NOMO-1 (cell line): ENCODE data around the gene YTHDF1.
"Not testable (repeated sequence)": the region's sequence is repeated elsewhere in the genome, so short reads cannot be mapped to it uniquely, and the experiment has no call there.

ENCODE experiments used
- DNase-seq, 2 experiments: peaks; one replicate each; lab custom pipeline; 2025; ENCODE audit not compliant: unreplicated experiment in 2 of 2; lab: John Stamatoyannopoulos, UW

The YTHDF1 gene

GRCh38 chr20:63159826-63160640 is 55.9 kb downstream of the YTHDF1 start:
- DNase-seq = no peak

GRCh38 chr20:63159251-63159650 is 56.7 kb downstream of the YTHDF1 start:
- not testable (repeated sequence) for DNase-seq

GRCh38 chr20:63158845-63159244 is 57.1 kb downstream of the YTHDF1 start:
- no peak for DNase-seq

- no peak for DNase-seq
Measured at GRCh38 chr20:63158352-63158751, 57.6 kb downstream of the YTHDF1 start.

- DNase-seq = not testable (repeated sequence)
Measured at GRCh38 chr20:63157431-63157830, 58.5 kb downstream of the YTHDF1 start.

GRCh38 chr20:63156221-63156671 is 59.7 kb downstream of the YTHDF1 start:
- no peak for DNase-seq

GRCh38 chr20:63155266-63156165 is 60.4 kb downstream of the YTHDF1 start:
- no peak for DNase-seq

- no peak for DNase-seq
Measured at GRCh38 chr20:63154395-63154794, 61.5 kb downstream of the YTHDF1 start.

GRCh38 chr20:63153254-63154221 is 62.4 kb downstream of the YTHDF1 start:
- no peak for DNase-seq

- DNase-seq = no peak
Measured at GRCh38 chr20:63152322-63153253, 63.3 kb downstream of the YTHDF1 start.

GRCh38 chr20:63151554-63152321 is 64.2 kb downstream of the YTHDF1 start:
- no peak for DNase-seq

- no peak for DNase-seq
Measured at GRCh38 chr20:63150911-63151531, 64.9 kb downstream of the YTHDF1 start.

- no peak for DNase-seq
Measured at GRCh38 chr20:63150391-63150898, 65.5 kb downstream of the YTHDF1 start.

- no peak for DNase-seq
Measured at GRCh38 chr20:63149531-63150192, 66.3 kb downstream of the YTHDF1 start.

- DNase-seq = no peak
Measured at GRCh38 chr20:63148696-63149095, 67.2 kb downstream of the YTHDF1 start.

- no peak for DNase-seq
Measured at GRCh38 chr20:63147532-63147931, 68.4 kb downstream of the YTHDF1 start.
